Activated naive CD8-positive, alpha-beta T cell treated with anti-CD3 and anti-CD28 coated beads for 36 hours (primary cell): ENCODE data around the gene TMEM150A. TPM values are rescaled to one million over a fixed set of nuclear protein-coding genes. Genes with fewer than 3 reads are reported as not detected.
"Not testable (repeated sequence)": the region's sequence is repeated elsewhere in the genome, so short reads cannot be mapped to it uniquely, and the experiment has no call there.

ENCODE experiments used
- DNase-seq: peaks from one replicate; pipeline ENCODE4 v3.0.0; 2021
- H3K27ac Mint-ChIP-seq: one replicate; pipeline ENCODE4 v1.8.0; 2022; ENCODE audit warnings: mild to moderate bottlenecking, moderate library complexity, mixed read lengths
- H3K27me3 Mint-ChIP-seq: one replicate; pipeline ENCODE4 v1.8.0; 2022; ENCODE audit warnings: mild to moderate bottlenecking, mixed read lengths
- H3K36me3 Mint-ChIP-seq: one replicate; pipeline ENCODE4 v1.8.0; 2021; ENCODE audit warnings: mild to moderate bottlenecking, mixed read lengths
- H3K4me1 Mint-ChIP-seq: one replicate; pipeline ENCODE4 v1.8.0; 2021; ENCODE audit warnings: mixed read lengths
- H3K4me3 Mint-ChIP-seq: one replicate; pipeline ENCODE4 v1.8.0; 2022; ENCODE audit warnings: mild to moderate bottlenecking, moderate library complexity, mixed read lengths
- H3K9me3 Mint-ChIP-seq: one replicate; pipeline ENCODE4 v1.8.0; 2022; ENCODE audit warnings: mixed read lengths
- total RNA-seq, 2 experiments: library from RNA; stranded (reverse); gene quantifications; one replicate each; pipeline ENCODE4 v1.2.3, GENCODE V29; 2021

The TMEM150A gene
- total RNA-seq, 2 experiments from 2014 or later, result 2.4 to 3.4 TPM

DNA sequence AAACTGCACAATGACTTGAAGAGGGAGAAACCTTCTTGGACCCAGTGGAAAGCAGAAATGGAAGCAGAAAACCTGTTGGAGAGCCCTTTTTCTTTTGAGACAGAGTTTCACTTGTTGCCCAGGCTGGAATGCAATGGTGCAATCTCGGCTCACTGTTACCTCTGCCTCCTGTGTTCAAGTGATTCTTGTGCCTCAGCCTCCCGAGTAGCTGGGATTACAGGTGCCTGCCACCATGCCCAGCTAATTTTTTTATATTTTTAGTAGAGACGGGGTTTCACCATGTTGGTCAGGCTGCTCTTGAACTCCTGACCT is 1.6 kb upstream of the TMEM150A start:
- H3K36me3 Mint-ChIP-seq, H3K27me3 Mint-ChIP-seq, DNase-seq, H3K9me3 Mint-ChIP-seq: not testable (repeated sequence)
- H3K27ac Mint-ChIP-seq, result peak overlapping the region; percentile 52
- peaks cover 25% of the 10 kb centered on the region for H3K4me1 Mint-ChIP-seq
- peak overlapping the region; percentile 90 for H3K4me3 Mint-ChIP-seq

DNA sequence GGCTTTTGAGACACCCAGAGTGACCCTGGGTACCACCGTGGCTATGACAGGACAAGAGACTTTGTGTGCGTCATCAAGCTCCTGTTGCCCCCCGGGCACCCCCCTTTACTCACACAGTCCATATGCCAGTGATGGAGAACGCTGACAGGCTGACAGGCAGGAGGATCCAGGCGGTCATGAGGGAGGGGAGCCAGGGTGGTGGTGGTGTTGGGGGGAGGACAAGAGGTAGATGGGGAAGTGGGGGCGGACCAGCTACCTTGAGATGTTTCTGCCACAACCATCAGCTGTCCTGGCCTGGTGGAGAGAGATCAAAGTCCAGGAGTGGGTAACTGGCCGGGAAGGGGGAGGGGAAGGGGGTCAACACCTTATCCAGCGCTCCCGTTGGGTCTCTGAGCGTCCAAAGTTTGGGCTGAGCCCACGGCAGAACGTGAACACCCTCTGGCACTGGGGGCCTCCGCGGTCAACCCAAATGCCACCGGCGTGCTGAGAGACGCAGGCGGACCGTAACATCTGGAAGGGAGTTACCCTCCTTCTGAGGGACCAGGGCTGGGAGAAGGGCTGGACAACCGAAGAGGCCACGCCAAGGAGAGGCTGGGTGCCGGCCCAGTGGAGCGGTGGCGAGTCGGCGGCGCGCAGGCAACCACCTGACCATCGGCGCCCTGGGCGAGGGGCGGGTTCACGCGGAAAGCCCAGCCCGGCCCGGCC is 575 bp downstream of the TMEM150A start:
- Mint-ChIP-seq H3K4me1 (peaks cover 20% of the 10 kb centered on the region), H3K27ac (peak overlapping the region; percentile 79), H3K9me3 (no peaks in the 10 kb centered on the region), H3K27me3 (no peaks in the 10 kb centered on the region), H3K36me3 (peaks cover 6% of the 10 kb centered on the region), H3K4me3 (peak overlapping the region; percentile 80)
- no peak for DNase-seq

DNA sequence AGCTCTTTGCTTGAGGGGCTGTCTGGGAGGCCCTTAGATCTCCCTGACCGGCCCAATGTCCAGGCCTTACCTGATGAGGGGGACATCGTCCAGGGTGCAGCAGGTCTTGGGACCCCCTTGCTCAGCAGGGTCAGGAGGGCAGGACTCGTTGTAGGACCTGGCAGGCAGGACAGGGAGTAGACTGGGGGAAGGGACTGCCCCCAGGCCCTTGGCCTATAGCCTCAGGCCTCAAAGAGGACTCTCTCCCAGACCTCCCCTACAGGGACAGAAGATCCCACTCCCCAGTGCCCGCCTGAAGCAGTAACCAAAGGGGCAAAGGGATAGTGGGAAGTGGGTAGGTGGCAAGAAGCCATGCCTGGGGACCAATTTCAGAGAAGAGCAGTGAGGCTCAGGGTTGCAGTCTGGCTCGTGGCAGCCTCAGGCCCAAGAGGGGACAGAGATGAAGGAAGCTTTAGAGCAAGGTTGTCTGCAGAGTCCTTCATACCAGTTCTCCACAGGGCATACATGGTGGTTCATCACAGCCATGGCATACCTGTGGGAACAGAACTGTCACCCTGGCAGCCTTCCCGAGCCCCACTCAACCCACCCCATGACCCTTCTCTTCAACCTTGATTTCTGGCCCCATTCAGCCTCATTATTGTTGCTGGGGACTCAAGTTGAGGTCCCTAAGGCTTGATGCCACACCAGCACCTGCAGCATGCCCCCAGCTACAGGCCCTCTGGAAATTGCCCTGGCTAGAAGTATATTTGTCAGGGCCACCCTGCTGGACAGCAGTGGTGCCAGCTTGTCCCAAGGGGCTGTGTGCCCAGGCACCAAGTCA is 1.3 kb downstream of the TMEM150A start:
- Mint-ChIP-seq H3K27me3 (no peaks in the 10 kb centered on the region), H3K9me3 (no peaks in the 10 kb centered on the region), H3K4me3 (peak overlapping the region; percentile 80), H3K36me3 (peaks cover 6% of the 10 kb centered on the region), H3K4me1 (peaks cover 24% of the 10 kb centered on the region), H3K27ac (peak overlapping the region; percentile 79)
- no peak for DNase-seq

DNA sequence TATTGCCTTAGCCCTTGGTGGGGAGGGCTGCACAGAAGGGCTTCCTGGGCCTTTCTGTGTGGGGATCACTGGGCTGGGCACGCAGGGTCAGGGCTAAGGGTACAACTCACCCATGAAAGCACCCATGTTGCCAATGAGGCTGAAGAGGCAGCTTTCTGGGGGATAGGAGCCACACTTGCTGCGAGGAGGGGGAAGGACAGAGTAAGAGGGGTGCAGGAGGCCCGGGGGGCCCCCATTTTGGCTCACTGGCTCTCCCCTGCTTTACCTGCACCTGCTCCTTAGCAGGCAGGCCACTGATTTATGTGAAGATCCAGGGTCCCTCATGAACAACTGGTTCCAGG is 2.3 kb downstream of the TMEM150A start:
- no peak overlapping the region for H3K4me3 Mint-ChIP-seq
- no peak for DNase-seq
- peaks cover 9% of the 10 kb centered on the region for H3K36me3 Mint-ChIP-seq
- peak overlapping the region; percentile 60 for H3K27ac Mint-ChIP-seq
- H3K9me3 Mint-ChIP-seq, result no peaks in the 10 kb centered on the region
- no peaks in the 10 kb centered on the region for H3K27me3 Mint-ChIP-seq
- H3K4me1 Mint-ChIP-seq, result peaks cover 22% of the 10 kb centered on the region

DNA sequence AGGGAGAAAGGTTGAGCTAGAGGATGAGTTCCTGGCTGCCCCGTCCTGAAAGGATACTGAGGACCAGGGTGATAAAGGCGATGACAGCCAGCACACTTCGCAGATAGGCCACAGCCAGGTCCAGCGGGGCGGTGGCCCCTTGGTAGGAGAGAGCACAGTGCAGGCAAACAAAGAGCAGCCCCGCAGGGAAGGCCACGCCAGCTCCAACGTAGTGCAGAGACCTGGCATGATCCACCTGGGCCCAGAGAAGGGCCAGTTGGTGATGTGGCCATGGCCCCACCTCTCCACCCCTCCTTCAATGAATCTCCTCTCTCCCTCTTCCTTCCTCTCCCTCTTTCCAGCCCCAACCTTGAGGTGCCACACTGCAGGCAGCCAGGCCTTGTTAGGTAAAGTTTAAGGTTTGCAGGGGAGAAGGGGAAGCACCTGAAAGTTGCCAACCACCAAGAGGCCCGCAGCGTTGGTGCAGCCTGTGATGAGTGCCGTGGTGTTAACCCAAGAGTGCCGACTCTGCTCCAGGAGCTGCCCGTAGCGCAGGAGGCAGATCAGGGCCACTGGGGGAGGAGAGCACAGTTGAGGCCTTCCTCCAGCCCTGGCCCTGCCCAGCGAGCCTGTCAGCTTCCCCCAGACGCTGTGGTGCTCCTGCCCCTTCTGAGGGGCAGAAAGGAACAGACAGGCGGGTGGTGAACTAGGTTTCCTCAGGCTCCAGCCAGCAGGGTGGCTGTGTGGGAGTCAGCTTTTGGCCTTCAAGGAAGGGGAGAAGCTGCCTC is 2.8 kb downstream of the TMEM150A start:
- H3K4me1 Mint-ChIP-seq, result peaks cover 23% of the 10 kb centered on the region
- DNase-seq, result no peak
- H3K9me3 Mint-ChIP-seq, result no peaks in the 10 kb centered on the region
- no peaks in the 10 kb centered on the region for H3K27me3 Mint-ChIP-seq
- no peak overlapping the region for H3K27ac Mint-ChIP-seq
- peaks cover 9% of the 10 kb centered on the region for H3K36me3 Mint-ChIP-seq
- H3K4me3 Mint-ChIP-seq, result no peak overlapping the region

DNA sequence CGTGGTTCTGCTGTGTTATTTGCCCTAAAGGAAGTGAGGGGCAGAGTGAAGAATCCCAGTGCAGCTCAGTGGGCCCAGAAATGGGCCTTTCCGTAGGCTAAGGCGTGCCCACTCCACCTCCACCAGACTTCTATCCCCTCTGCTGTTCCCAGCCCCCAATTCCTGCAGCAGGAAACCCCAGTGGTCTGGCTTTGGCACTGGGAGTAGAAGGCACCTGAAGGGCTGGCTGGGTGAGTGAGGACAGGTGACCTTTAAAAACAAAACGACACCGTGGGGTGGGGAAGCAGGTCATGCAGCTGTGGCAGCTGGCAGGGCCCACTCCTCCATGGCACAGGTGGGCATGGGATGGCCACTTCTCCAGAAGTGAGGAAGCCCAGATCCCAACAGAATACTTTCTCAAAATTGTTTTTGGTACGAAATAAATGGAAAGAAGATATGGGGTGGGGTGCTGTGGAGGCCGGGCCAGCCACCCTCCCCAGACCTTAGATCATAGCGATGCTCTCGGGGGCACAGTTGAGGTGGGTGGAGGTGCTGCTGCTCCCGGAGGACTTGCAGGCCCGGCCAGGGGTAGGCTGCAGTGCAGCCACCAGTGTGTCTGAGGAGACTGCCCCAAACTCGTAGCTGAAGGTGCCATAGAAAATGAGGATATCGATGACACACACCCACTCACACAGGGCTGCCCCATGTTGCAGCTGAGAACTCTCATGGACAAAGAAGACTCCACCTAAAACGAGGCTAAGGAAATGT is 3.7 kb downstream of the TMEM150A start:
- H3K4me1 Mint-ChIP-seq, result peaks cover 25% of the 10 kb centered on the region

DNA sequence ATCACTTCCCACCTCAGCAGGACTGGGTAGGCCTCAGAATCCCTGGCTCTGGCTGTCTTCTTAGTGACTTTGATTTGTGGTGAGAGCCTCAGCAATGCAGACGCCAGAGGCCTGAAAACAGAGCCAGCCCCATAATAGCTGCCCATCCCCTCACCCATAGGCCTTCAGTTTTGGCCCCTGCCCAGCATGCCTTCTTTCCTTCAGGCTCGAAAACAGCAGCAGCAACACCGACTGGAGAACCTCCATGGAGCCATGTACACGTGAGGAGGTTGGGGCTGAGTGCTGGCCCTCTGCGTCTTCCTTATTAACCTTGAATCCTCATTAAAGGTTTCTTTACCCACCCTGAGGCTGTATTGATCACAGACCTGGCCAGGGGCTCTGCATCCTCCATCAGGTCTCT is 5.3 kb downstream of the TMEM150A start:
- DNase-seq, result no peak
- H3K4me3 Mint-ChIP-seq, result no peak overlapping the region
- peaks cover 5% of the 10 kb centered on the region for H3K36me3 Mint-ChIP-seq
- peaks cover 20% of the 10 kb centered on the region for H3K4me1 Mint-ChIP-seq
- H3K27me3 Mint-ChIP-seq, result no peaks in the 10 kb centered on the region
- no peak overlapping the region for H3K27ac Mint-ChIP-seq
- H3K9me3 Mint-ChIP-seq, result no peaks in the 10 kb centered on the region

More for the DNA sequence above, 3.7 kb downstream of the TMEM150A start:
- no peak overlapping the region for H3K4me3 Mint-ChIP-seq
- H3K27ac Mint-ChIP-seq, result no peak overlapping the region
- no peaks in the 10 kb centered on the region for H3K27me3 Mint-ChIP-seq
- peaks cover 8% of the 10 kb centered on the region for H3K36me3 Mint-ChIP-seq
- DNase-seq, result no peak
- H3K9me3 Mint-ChIP-seq, result no peaks in the 10 kb centered on the region

DNA sequence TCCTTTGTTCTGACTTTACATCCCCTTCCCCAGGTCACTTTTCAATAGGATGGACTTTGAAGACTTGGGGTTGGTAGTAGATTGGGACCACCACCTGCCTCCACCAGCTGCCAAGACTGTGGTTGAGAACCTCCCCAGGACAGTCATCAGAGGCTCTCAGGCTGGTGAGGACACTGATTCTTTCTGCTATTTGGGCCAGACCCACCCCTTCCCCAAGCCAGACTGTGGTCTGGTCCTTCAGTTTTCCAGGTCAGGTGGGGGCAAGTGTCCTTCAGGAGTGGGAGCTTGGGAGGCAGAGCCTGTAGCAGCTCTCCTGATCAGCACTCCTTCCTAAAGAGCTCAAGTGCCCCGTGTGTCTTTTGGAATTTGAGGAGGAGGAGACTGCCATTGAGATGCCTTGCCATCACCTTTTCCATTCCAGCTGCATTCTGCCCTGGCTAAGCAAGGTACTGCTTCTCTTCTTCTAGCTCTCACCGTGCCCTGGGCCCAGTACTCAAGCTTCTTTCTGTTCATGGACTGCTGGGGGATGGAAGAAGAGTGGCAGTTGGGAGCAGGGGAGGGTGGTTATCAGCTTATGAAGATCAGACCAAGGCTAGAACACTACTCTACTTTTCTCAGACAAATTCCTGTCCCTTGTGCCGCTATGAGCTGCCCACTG is 5.9 kb downstream of the TMEM150A start:
- DNase-seq, result no peak
- Mint-ChIP-seq H3K9me3 (no peaks in the 10 kb centered on the region), H3K4me1 (peaks cover 17% of the 10 kb centered on the region), H3K27me3 (no peaks in the 10 kb centered on the region), H3K4me3 (peak overlapping the region; percentile 99), H3K36me3 (peaks cover 5% of the 10 kb centered on the region), H3K27ac (peak overlapping the region; percentile 96)

DNA sequence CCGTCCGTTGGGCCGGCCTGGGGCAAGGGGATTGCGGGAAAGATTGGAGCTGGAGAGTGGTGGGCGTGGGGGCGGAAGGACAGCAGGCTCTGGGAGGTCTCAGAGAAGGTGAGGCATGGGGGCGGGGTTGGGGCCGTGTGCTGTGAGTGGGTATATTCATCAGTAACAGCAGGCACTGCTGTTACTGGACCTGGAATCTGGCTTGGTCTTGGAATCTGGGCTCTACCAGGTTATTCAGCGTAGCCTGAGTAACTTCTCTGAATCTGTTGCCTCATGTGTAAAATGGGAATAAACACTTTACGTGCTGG is 6.5 kb downstream of the TMEM150A start:
- Mint-ChIP-seq H3K27ac (peak overlapping the region; percentile 96), H3K4me1 (peaks cover 16% of the 10 kb centered on the region), H3K36me3 (peaks cover 5% of the 10 kb centered on the region), H3K27me3 (no peaks in the 10 kb centered on the region), H3K4me3 (peak overlapping the region; percentile 99), H3K9me3 (no peaks in the 10 kb centered on the region)
- DNase-seq, result peak; percentile 44

DNA sequence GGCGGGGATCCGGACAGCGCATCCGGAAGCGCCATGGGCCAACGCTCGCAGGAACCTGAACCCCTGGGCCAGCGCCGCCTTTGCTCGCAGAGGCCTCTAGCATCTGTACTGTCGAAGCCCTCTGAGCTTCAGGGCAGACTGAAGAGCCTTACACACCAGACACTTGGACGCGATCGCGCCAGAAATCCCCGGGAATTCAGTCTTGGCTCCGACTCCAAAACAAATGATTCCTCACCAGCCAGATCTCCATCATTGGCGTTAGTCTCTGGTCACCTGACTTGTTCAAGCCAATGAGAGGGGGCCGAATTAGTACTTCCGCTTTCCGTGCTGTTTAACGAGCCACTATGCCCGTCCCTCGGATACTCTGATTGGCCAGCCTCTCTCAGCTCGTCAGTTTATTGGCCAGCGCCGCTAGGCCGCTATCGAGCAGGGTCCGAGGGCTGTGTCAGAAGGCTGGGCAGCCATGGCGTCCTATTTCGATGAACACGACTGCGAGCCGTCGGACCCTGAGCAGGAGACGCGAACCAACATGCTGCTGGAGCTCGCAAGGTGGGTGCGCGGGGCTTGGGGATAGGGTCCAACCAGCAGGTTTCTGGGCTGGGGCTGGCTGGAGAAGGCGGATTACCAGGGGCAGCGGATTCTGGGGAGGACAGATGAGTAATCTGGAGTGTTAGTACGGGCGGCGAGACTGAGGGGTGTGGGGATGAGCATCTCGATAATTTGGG is 7.0 kb downstream of the TMEM150A start, which contains the start of gene RNF181:
TSS of gene RNF181 (plus strand) at position 445 of the 725 bp plus-strand sequence. CDS start at position 464, 19 bp downstream.
- no peaks in the 10 kb centered on the region for H3K27me3 Mint-ChIP-seq
- H3K27ac Mint-ChIP-seq, result peak within 1 kb of the TSS; percentile 96
- H3K4me1 Mint-ChIP-seq, result peaks cover 16% of the 10 kb centered on the region
- peak; percentile 91 for DNase-seq
- no peaks in the 10 kb centered on the region for H3K9me3 Mint-ChIP-seq
- H3K36me3 Mint-ChIP-seq, result peaks cover 5% of the 10 kb centered on the region
- H3K4me3 Mint-ChIP-seq, result peak within 1 kb of the TSS; percentile 99

DNA sequence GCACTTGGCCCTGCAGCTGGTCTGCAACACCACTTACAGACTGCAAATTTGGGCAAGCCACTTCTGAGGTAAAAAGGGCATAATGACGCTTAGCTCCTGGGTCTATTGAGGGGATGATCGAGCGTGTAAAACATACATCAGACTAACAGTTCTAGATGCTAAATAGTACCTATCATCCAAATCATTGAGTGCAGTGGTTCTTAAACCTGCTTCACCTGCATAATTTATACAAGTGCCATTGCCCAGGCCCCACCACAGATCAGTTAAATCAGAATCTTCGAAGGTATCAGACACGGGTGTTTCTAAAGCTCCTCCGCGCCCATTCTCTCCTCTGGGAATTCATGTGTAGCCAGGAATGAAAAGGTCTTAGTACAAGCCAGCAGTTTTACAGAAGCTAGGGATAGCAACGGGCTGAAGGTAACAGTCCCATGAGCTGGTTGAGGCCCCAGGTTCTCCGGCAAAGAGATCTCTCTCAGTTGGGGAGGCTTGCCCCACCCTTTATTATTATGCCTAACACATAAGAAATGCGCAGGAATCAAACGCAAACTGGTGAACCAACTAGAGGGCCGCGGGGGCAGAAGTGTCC is 7.7 kb downstream of the TMEM150A start:
- Mint-ChIP-seq H3K4me3 (peak overlapping the region; percentile 99), H3K36me3 (peaks cover 5% of the 10 kb centered on the region), H3K4me1 (peaks cover 20% of the 10 kb centered on the region), H3K27ac (peak overlapping the region; percentile 96), H3K27me3 (no peaks in the 10 kb centered on the region), H3K9me3 (no peaks in the 10 kb centered on the region)
- no peak for DNase-seq

DNA sequence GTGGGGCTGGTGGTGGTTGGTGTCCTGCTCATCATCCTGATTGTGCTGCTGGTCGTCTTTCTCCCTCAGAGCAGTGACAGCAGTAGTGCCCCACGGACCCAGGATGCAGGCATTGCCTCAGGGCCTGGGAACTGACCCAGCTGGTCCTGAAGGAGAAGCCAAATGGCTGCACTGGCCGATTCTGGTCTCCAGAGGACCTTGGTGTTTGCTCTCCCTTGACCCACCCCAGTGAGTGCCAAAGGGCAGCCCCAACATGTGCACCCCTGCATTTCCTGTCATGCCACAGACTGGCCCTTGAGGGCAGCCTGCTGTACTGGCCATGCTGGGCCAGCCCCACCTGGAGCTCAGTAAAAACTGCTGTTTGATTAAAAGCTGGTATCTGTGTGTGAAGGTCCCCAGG is 9.5 kb downstream of the TMEM150A start:
- Mint-ChIP-seq H3K4me3 (no peak overlapping the region), H3K9me3 (no peaks in the 10 kb centered on the region), H3K27ac (no peak overlapping the region), H3K36me3 (peaks cover 5% of the 10 kb centered on the region), H3K4me1 (peaks cover 19% of the 10 kb centered on the region), H3K27me3 (no peaks in the 10 kb centered on the region)
- DNase-seq, result no peak

DNA sequence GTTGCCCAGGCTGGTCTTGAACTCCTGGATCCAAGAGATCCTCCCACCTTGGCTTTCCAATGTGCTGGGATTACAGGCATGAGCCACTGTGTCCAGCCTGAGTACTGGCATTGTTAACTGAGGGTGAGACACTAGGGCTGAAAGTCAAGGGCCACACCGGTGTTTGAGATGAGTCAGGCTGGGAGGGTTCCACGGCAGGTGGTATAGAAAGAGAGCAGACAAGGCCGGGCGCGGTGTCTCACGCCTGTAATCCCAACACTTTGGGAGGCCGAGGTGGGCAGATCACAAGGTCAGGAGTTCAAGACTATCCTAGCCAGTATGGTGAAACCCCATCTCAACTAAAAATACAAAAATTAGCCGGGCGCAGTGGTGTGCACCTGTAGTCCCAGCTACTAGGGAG is 10.2 kb downstream of the TMEM150A start:
- H3K4me3 Mint-ChIP-seq, DNase-seq, H3K27me3 Mint-ChIP-seq, H3K27ac Mint-ChIP-seq, H3K36me3 Mint-ChIP-seq, H3K9me3 Mint-ChIP-seq: not testable (repeated sequence)
- H3K4me1 Mint-ChIP-seq, result peaks cover 23% of the 10 kb centered on the region

DNA sequence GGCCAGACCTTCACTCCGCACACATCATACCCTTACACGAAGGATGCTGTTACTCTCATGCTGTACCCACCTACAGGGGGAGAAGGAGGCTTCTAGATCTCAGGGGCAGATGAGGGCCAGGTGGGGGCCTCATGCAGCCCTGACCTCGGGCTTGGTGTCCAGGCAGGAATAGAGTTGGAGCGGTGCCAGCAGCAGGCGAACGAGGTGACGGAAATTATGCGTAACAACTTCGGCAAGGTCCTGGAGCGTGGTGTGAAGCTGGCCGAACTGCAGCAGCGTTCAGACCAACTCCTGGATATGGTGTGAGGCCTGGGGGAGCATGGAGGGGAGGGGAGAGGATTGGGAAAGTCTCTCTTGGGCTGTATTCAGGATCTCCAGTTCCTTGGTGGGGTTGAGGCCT is 10.9 kb downstream of the TMEM150A start:
- no peak for DNase-seq
- Mint-ChIP-seq H3K27me3 (no peaks in the 10 kb centered on the region), H3K4me3 (no peak overlapping the region), H3K36me3 (peaks cover 4% of the 10 kb centered on the region), H3K27ac (no peak overlapping the region), H3K9me3 (no peaks in the 10 kb centered on the region), H3K4me1 (peaks cover 22% of the 10 kb centered on the region)
